ENCODE data around the gene SPECC1. TPM values are rescaled to one million over a fixed set of nuclear protein-coding genes. Genes with fewer than 3 reads are reported as not detected.

The SPECC1 gene
- total RNA-seq, 2 donors from 2014 or later = 10.3 to 13.5 TPM

GRCh38 chr17:20180661-20181060 lies 171.5 kb downstream of the SPECC1 start:
- Histone ChIP-seq H3K4me1 (no peaks in the 10 kb centered on the region), H3K9me3 (no peaks in the 10 kb centered on the region), H3K4me3 (no peak overlapping the region), H3K27me3 (no peaks in the 10 kb centered on the region), H3K27ac (no peak overlapping the region), H3K36me3 (no peaks in the 10 kb centered on the region)
- no peak for TF ChIP-seq CTCF (IDR thresholded peaks at IDR 0.05)
- no peak for DNase-seq (ENCODE audit: low spot score)

GRCh38 chr17:20184181-20184580 lies 175.0 kb downstream of the SPECC1 start:
- H3K36me3 ChIP-seq = no peaks in the 10 kb centered on the region
- no peak for DNase-seq (ENCODE audit: low spot score)
- H3K4me1 ChIP-seq = peaks cover 0 to 3% of the 10 kb centered on the region in 2 donors
- H3K27me3 ChIP-seq = no peaks in the 10 kb centered on the region
- no peak for TF ChIP-seq CTCF (IDR thresholded peaks at IDR 0.05)
- H3K4me3 ChIP-seq = no peak overlapping the region
- H3K27ac ChIP-seq = no peak overlapping the region
- no peaks in the 10 kb centered on the region for H3K9me3 ChIP-seq

- Histone ChIP-seq H3K27ac (no peak overlapping the region), H3K27me3 (no peaks in the 10 kb centered on the region), H3K4me3 (no peak overlapping the region), H3K9me3 (no peaks in the 10 kb centered on the region), H3K4me1 (peaks cover 0 to 7% of the 10 kb centered on the region in 2 donors), H3K36me3 (no peaks in the 10 kb centered on the region)
- DNase-seq (ENCODE audit: low spot score) = no peak
- no peak for TF ChIP-seq CTCF (IDR thresholded peaks at IDR 0.05)
These were observed 175.9 kb downstream of the SPECC1 start for GRCh38 chr17:20184977-20185619.

GRCh38 chr17:20187049-20187448 lies 177.9 kb downstream of the SPECC1 start:
- no peak for DNase-seq (ENCODE audit: low spot score)
- Histone ChIP-seq H3K9me3 (no peaks in the 10 kb centered on the region), H3K36me3 (no peaks in the 10 kb centered on the region), H3K4me1 (peaks cover 0 to 7% of the 10 kb centered on the region in 2 donors), H3K4me3 (no peak overlapping the region), H3K27ac (no peak overlapping the region), H3K27me3 (no peaks in the 10 kb centered on the region)
- TF ChIP-seq CTCF (IDR thresholded peaks at IDR 0.05) = no peak

- H3K4me1 ChIP-seq = peaks cover 0 to 7% of the 10 kb centered on the region in 2 donors
- no peak overlapping the region for H3K4me3 ChIP-seq
- H3K27me3 ChIP-seq = no peaks in the 10 kb centered on the region
- no peaks in the 10 kb centered on the region for H3K36me3 ChIP-seq
- no peak overlapping the region for H3K27ac ChIP-seq
- H3K9me3 ChIP-seq = no peaks in the 10 kb centered on the region
- no peak for DNase-seq (ENCODE audit: low spot score)
- TF ChIP-seq CTCF (IDR thresholded peaks at IDR 0.05) = no peak
These were observed 180.1 kb downstream of the SPECC1 start for GRCh38 chr17:20189302-20189701.

GRCh38 chr17:20189979-20190378 lies 180.8 kb downstream of the SPECC1 start:
- no peak overlapping the region for H3K27ac ChIP-seq
- no peaks in the 10 kb centered on the region for H3K9me3 ChIP-seq
- DNase-seq (ENCODE audit: low spot score) = no peak
- no peak for TF ChIP-seq CTCF (IDR thresholded peaks at IDR 0.05)
- peaks cover 0 to 7% of the 10 kb centered on the region in 2 donors for H3K4me1 ChIP-seq
- H3K27me3 ChIP-seq = no peaks in the 10 kb centered on the region
- no peaks in the 10 kb centered on the region for H3K36me3 ChIP-seq
- H3K4me3 ChIP-seq = no peak overlapping the region
